Measurements from ENCODE around the gene DNAH3.
A peak's percentile ranks its signal among the peaks of the same experiment; 100 is the strongest.
"Not testable (repeated sequence)": the region's sequence is repeated elsewhere in the genome, so short reads cannot be mapped to it uniquely, and the experiment has no call there.

Gene DNAH3

DNA sequence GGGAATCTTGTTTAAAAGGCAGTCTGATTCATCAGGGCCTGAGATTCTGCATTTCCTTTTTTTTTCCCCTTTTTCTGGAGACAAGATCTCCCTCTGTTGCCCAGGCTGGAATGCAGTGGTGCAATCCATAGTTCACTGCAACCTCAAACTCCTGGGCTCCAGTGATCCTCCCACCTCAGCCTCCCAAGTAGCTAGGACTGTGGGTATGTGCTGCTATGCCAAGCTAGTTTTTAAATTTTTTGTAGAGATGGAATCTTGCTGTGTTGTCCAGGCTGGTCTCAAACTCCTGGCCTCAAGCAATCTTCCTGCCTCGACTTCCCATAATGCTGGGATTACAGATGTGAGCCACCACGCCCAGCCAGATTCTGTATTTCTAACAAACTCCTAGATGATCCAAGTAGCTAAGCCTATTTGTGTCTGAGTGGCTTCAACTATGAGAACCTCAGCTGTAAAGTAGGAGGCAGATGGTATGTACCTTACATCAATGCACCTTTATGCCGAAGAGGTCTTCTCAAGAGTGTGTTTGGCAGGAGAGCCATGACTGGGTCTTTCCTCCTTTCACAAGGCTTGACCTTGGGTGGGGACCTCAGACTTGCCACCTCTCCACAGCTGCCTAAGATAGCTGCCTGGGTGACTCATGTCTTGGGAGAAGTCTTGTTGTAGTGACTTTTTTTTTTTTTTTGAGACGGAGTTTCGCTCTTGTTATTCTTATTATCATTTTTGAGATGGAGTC lies 18.8 kb upstream of the DNAH3 start:
- no peak for DNase-seq (ENCODE audit: low spot score)

DNA sequence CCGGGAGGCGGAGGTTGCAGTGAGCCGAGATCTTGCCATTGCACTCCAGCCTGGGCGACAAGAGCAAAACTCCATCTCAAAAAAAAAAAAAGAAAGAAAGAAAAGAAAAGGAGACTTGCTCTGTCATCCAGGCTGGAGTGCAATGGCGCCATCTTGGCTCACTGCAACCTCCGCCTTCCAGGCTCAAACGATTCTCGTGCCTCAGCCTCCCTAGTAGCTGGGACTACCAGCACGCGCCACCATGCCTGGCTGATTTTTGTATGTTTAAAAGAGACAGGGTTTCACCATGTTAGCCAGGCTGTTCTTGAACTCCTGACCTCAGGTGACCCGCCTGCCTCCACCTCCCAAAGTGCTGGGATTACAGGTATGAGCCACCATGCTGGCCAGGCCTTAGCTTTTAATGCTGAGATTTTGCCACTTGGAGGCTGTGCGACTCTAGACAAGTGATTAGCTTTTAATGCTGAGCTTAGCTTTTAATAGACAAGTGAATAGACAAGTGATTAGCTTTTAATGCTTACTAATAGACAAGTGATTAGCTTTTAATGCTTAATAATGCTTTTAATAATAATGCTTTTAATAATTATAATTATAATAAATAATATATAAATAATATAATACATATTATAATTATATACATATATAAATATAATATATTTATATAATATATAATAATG lies 17.4 kb upstream of the DNAH3 start:
- no peak for DNase-seq (ENCODE audit: low spot score)

DNA sequence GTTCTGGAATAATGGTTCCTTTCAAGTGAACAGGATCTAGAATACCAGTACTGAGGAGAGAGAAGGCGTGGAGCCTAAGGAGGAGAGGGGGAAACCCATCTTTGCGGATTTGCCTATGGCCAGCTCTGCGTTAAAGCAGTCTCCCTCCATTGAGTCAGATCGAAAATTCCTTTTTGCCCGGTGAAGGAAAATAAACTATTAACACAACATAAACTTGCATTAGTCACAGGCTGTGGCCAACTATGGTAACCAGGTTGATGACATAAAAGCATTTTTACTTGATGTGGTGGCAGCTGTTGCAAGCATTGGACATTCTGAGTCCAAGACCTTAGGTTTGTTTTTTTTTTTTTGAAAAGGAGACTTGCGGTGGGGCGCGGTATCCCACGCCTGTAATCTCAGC lies 16.7 kb upstream of the DNAH3 start:
- DNase-seq (ENCODE audit: low spot score): no peak

DNA sequence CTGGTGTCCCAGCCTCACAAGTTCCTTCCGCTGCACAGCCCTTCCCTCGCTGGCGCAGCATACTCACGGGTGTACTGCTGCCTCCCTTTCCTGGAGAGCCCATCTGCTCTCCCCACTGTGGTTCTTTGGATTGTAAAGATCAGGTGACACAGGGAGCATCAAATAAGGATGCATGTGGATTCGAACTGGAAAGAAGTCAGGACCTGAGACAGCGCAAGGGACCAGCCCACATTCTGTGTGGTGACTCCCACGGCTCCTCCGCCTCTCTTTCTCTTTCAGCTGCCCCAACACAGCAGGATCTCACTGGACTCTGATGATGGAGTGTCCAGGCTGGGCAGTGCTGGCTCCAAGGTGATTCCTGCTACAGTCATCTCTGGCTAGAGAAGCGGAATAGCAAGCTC lies 15.9 kb upstream of the DNAH3 start:
- no peak for DNase-seq (ENCODE audit: low spot score)

DNA sequence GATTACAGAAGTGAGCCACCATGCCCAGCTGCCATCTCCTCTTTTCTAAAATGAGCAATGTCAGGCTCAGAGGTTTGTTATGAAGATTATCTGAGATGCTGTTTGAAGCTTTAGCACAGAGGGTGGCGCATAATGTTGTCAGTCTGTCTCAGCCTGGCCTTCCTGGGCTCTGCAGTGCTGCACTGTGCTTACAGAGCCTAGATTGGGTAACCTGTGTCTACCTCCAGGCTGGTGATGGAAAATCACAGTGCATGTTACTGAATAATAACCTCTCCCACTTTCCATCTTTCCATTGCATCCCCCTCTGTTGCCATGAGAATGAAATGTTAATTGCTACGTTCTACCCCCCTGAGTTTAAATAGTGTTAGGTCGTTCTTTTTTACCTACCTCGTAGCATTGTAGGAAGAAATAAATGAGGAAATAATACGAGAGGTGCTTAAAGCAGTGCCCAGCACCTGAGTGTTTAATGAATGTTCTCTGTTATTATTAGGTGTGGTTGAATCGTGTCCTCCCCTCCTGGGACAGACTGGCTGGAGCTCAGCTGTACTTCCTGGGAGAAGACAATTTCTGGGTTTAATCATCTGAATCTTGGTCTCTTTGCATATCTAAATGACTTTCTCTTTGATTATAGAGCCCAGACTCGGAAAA lies 14.0 kb upstream of the DNAH3 start:
- no peak for DNase-seq (ENCODE audit: low spot score)

DNA sequence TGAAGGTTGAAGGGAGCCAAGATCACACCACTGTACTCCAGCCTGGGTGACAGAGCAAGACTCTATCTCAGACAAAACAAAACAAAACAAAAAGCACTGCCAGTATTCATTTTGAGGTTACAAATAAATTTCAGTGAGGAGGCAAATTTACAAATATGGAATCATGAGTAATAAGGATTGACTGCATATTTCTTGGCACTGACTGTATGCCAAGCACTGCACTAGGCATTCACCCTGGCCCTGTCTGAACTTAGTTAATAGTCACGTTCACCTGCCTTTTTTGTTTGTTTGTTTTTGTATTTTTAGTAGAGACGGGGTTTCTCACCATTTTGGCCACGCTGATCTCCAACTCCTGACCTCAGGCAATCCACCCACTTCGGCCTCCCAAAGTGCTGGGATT lies 12.9 kb upstream of the DNAH3 start:
- no peak for DNase-seq (ENCODE audit: low spot score)

DNA sequence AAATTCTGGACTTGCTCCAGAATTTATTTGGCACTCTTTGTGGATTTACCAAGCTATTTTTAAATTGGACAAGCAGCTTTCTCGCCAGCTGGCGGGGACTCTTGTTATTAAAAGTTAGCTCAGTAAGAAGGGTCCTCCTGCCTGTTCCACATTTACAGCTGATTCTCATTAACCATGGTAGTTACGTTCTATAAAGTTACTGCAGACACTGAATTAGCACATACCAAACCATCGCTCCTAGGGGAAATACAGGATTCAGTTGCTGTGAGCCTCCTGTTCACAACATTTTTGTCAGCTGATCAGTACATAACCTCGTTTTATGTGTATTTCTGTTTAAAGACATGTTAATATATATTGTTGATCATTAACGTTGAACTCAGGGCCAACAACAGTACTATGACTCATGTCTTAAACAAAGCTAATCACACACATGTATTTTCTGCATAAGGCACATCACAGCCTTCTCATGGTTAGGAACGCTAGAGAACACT lies 12.1 kb upstream of the DNAH3 start:
- no peak for DNase-seq (ENCODE audit: low spot score)

DNA sequence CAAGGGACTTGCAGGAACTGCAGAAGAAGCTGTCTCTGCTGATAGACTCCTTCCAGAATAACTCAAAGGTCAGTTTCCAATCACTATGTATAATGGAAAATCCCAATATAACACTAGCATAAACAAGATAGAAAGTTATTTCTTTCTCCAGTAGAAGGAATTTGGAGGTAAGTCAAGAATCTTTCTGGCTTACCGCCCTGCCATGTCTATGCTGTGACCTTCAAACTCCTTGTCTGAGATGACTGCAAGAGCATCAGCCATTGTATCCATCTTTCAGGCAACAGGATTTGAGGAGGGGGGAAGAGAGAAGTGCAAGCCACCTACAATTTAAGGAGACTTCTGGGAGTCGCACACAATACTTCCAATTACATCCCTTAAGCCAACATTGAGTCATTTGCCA lies 10.6 kb upstream of the DNAH3 start:
- DNase-seq (ENCODE audit: low spot score): no peak

DNA sequence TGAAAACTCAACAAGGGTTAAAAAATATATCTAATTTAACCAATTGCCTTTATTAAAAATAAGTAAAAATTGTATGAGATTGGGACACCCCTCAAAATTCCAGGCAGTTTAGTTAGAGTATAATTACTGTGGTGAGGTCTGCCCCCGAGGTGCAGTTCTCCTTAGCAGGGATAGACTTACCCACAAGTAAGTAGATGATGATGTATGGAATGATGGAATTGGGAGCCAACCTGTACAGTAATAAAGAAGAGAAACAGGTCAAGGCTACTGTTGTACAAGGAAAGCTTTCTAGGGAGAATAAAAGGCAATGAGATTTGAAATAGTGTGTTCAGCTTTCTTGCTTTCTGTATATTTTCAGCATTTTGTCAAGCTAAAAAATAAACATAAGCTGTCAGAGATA lies 9.6 kb upstream of the DNAH3 start:
- no peak for DNase-seq (ENCODE audit: low spot score)

DNA sequence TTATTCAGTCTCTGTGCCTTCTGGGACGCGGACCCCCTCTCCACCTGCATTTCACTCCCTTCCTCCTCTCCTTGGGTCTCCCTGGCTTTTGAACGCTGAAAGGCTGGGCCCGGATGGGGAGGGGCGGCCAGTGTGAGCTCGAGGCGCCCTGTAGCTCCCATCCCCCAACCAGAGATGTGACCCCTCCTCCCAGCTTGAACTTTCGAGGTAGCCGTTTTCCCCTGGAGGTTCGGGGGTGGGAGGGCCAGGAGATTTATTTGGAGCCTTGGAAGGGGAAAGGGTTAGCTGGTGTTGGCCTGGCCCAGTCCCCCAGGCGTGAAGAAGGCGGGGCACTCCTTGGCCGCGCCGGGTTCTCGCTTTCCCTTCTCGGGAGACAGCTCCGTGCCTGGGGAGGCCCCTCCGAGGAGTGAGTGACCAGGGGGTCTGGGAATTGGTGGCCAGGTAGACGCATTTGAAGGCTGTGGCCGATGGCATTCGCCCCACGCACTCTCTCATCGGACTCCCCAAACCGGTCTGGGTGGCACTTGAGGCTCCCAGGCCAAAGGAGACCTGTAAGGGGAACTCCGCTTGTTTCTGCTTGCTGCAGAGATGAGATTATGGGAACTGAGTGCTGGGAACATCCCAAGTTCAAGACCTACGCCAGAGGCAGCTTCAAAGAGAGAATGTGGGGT lies 8.8 kb upstream of the DNAH3 start:
- no peak for DNase-seq (ENCODE audit: low spot score)

DNA sequence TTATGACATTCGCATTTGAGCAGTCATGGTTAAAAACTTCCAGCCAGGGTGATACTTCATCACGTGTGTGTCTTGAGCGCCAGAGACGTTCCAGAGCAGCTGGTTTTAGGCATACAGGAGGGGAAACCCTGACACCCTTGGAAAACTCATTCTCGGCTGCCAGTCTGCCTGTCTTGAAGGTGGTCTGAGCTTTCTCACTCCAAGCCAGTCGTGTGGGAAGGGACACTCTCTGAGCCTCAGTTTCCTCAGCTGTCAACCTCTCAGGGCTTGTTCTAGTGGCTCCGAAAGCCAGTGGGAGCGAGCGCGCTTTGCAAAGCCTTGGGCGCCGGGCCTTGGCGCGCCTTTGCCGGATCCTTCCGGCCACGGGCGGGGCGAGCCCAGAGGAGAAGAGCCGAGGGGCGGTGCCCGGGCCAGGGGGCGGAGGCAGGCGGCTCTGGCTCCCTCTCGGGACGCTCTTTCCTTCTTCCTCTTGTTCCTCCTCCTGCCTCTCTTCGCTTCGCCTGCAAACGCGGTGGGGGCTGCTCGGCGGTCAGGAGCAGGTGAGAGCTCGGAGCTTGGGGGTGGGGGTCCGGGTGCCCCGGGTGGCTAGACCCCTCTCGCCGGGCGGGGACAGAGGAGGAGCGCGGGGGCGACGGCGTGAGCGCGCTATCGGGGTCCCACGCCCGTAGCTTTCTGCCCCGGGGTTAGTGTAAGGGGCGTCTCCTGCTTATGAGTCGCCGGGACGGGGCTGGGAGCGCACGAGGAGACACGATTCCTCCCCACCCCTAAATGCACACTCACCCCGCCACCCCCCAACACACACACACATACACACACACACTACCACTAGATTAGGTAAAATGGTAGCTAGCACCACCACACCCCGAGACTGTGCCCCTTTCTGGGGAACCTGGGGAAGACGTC lies 7.8 kb upstream of the DNAH3 start, which contains the start of gene LDAF1:
LDAF1 (plus strand) TSS at position 467 of the 903 bp plus-strand sequence. CDS start 2,509 bp downstream, outside the sequence.
- DNase-seq (ENCODE audit: low spot score): peak; percentile 66

DNA sequence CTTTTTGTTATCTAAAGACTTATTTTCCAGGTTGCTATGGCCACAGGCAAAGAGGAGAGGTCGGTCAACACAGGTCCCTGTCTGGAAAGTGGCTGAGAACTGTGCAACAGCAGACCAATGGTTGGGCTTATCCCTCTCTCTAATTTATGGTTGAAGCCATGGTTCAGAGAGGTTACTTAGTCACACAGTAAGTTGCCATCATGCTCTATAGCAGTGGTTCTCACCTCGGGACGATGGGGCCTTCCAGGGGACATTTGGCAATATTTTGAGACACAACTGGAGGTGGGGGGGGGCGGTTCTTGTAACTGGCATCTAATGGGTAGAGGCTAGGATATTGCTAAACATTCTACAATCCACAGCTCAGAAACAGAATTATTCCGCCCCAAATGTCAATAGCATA lies 7.0 kb upstream of the DNAH3 start:
- no peak for DNase-seq (ENCODE audit: low spot score)

DNA sequence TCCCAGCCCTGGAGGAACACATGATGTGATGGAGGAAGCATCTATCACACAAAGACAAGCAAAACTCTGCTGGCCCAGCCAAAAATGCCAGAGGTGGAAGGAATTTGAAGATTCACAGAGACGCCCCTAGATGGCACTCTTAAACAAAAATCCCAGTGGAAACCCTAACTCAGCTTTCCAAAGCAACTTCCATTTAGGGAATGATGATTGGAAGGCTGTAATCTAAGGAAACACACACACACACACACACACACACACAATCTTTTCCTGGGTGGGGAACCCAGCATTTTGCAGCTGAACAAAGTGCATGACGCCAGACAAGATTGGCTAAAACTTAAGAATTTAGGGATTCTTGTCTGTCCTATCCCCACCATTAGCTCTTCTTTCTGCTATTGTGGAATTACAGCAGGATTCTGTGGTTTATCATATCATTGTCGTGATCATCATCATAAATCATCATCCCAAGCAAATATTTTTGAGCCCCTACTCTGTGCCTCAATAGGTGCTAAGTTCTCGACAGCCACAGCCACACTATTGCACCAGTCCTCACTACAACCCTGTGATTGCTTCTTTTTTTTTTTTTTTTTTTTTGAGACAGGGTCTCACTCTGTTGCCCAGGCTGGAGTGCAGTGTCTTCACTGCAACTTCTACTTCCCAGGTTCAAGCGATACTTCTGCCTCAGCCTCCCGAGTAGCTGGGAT lies 6.3 kb upstream of the DNAH3 start:
- peak; percentile 13 for DNase-seq (ENCODE audit: low spot score)

DNA sequence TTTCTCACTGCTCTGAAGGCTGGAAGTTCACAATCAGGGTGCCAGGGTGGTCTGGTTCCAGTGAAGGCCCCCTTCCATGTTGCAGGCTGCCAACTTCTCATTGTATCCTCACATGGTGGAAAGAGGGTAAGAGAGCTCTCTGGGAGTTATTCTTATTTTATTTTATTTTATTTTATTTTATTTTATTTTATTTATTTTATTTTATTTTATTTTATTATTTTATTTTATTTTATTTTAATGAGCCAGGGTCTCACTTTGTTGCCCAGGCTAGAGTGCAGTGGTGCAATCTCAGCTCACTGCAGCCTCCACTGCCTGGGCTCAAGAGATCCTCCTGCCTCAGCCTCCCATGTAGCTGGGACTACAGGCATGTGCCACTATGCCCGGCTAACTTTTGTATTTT lies 5.4 kb upstream of the DNAH3 start:
- DNase-seq (ENCODE audit: low spot score): not testable (repeated sequence)

DNA sequence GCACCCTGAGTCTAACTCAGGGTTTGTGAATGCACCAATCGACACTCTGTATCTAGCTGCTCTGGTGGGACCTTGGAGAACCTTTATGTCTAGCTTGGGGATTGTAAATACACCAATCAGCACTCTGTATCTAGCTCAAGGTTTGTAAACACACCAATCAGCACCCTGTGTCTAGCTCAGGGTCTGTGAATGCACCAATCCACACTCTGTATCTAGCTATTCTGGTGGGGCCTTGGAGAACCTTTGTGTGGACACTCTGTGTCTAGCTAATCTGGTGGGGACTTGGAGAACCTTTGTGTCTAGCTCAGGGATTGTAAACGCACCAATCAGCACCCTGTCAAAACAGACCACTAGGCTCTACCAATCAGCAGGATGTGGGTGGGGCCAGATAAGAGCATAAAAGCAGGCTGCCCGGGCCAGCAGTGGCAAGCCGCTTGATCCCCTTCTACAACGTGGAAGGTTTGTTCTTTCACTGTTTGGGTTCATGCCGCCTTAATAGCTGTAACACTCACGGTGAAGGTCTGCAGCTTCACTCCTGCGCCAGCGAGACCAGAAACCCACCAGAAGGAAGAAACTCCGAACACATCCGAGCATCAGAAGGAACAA lies 2.6 kb upstream of the DNAH3 start:
- DNase-seq (ENCODE audit: low spot score): not testable (repeated sequence)

DNA sequence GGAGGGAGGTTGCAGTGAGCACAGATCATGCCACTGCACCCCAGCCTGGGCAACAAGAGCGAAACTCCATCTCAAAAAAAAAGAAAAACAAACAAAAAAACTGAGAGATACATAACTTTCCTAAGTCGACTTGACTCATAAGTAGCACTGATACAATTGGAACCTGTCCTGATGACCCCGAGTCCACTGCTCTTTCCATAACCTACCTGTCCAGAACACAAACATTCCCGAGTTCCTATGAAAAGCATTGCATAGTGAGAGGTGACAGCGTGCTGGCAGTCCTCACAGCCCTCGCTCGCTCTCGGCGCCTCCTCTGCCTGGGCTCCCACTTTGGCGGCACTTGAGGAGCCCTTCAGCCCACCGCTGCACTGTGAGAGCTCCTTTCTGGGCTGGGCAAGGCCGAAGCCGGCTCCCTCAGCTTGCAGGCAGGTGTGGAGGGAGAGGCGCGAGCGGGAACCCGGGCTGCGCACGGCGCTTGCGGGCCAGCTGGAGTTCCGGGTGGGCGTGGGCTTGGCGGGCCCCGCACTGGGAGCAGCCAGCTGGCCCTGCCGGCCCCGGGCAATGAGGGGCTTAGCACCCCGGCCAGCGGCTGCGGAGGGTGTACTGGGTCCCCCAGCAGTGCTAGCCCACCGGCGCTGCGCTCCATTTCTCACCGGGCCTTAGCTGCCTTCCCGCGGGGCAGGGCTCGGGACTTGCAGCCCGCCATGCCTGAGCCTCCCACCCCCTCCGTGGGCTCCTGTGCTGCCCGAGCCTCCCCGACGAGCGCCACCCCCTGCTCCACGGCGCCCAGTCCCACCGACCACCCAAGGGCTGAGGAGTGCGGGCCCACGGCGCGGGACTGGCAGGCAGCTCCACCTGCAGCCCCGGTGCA lies 1.7 kb upstream of the DNAH3 start:
- DNase-seq (ENCODE audit: low spot score): not testable (repeated sequence)

DNA sequence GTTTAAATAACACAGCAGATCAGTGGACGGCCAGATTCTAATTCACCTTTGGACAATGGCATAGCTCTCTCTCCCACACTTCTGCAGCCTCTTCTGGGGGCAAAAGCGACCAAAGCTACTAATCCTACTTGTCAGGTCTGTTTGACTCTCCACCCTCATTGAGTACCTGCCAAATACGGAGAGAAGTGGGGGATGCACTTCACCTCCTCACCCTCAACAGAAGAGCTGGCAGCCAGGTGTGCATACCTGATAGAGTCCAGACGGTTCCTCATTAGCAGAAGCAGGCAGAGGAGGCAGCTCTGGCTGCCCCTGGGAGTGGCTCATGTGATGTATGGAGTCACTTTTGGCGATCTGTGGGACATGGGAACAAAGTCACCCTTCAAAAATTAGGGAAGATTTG lies 4.9 kb downstream of the DNAH3 start:
- DNase-seq (ENCODE audit: low spot score): no peak

DNA sequence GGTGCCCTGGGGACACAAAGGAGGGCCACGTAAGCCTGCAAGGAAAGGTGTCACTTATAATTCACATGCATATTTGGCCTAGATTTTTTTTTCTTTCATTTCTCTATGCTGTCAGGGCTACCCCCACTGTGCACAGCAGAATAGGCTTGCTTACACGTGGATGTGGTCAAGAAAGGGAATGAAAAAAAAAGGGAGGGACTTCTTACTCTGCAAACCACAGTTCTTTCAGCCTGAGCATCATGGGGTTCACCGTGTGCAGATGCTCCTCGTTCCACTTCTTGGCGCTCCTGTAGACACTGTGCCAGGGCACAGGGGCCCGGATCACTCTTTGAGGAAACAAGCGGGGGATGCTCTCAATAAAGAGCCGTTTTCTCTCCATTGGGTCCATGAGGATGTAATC lies 16.6 kb downstream of the DNAH3 start:
- DNase-seq (ENCODE audit: low spot score): no peak

DNA sequence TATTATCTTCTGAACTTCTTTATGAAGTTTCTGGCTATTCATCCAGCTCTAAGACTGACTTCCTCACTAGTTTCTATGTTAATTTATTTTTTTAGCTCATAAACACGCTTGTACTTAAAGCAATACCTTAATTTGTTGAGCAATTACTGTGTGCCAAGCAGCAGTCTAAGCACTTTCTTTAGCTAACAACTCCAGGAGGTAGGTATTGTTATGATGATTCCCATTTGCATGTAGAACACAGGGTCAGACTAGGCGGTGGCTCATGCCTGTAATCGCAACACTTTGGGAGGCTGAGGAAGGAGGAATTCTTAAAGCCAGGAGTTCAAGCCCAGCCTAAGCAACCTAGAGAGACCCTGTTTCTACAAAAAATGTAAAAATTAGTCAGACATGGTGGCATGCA lies 19.8 kb downstream of the DNAH3 start:
- DNase-seq (ENCODE audit: low spot score): no peak
